ENCODE results near the gene GATA2. TPM values are rescaled to one million over a fixed set of nuclear protein-coding genes. Genes with fewer than 3 reads are reported as not detected.

Gene GATA2
- total RNA-seq, 1 donor from 2014 or later, result 0.10 TPM

- peaks cover 64% of the 10 kb centered on the region for H3K27me3 Mint-ChIP-seq (ENCODE audit: low read depth)
- H3K4me3 Mint-ChIP-seq (ENCODE audit: unreplicated experiment), result no peak overlapping the region
- H3K9me3 Mint-ChIP-seq (ENCODE audit: low read depth), result no peaks in the 10 kb centered on the region
- no peaks in the 10 kb centered on the region for H3K36me3 Mint-ChIP-seq (ENCODE audit: low read depth)
- no peak for TF ChIP-seq CTCF (IDR thresholded peaks at IDR 0.05)
- no peak for DNase-seq (ENCODE audit: low spot score)
- peaks cover 27% of the 10 kb centered on the region for H3K4me1 Mint-ChIP-seq (ENCODE audit: low read depth)
- H3K27ac Mint-ChIP-seq (ENCODE audit: unreplicated experiment), result no peak overlapping the region
Measured at GRCh38 chr3:128488636-128488990, 4.4 kb downstream of the GATA2 start.

- peaks cover 65% of the 10 kb centered on the region for H3K27me3 Mint-ChIP-seq (ENCODE audit: low read depth)
- DNase-seq (ENCODE audit: low spot score), result peak; percentile 92
- no peaks in the 10 kb centered on the region for H3K9me3 Mint-ChIP-seq (ENCODE audit: low read depth)
- peaks cover 31% of the 10 kb centered on the region for H3K4me1 Mint-ChIP-seq (ENCODE audit: low read depth)
- H3K27ac Mint-ChIP-seq (ENCODE audit: unreplicated experiment), result no peak overlapping the region
- peak overlapping the region; percentile 68 for H3K4me3 Mint-ChIP-seq (ENCODE audit: unreplicated experiment)
- no peaks in the 10 kb centered on the region for H3K36me3 Mint-ChIP-seq (ENCODE audit: low read depth)
- no peak for TF ChIP-seq CTCF (IDR thresholded peaks at IDR 0.05)
Measured at GRCh38 chr3:128487813-128488635, 5.0 kb downstream of the GATA2 start.

- H3K4me3 Mint-ChIP-seq (ENCODE audit: unreplicated experiment), result peak overlapping the region; percentile 68
- DNase-seq (ENCODE audit: low spot score), result no peak
- H3K36me3 Mint-ChIP-seq (ENCODE audit: low read depth), result no peaks in the 10 kb centered on the region
- no peak overlapping the region for H3K27ac Mint-ChIP-seq (ENCODE audit: unreplicated experiment)
- peaks cover 36% of the 10 kb centered on the region for H3K4me1 Mint-ChIP-seq (ENCODE audit: low read depth)
- H3K9me3 Mint-ChIP-seq (ENCODE audit: low read depth), result no peaks in the 10 kb centered on the region
- H3K27me3 Mint-ChIP-seq (ENCODE audit: low read depth), result peaks cover 68% of the 10 kb centered on the region
- no peak for TF ChIP-seq CTCF (IDR thresholded peaks at IDR 0.05)
Measured at GRCh38 chr3:128487538-128487812, 5.5 kb downstream of the GATA2 start.

- Mint-ChIP-seq H3K27ac (ENCODE audit: unreplicated experiment) (no peak overlapping the region), H3K27me3 (ENCODE audit: low read depth) (peaks cover 71% of the 10 kb centered on the region), H3K9me3 (ENCODE audit: low read depth) (no peaks in the 10 kb centered on the region)
Measured at GRCh38 chr3:128486681-128487537, 6.1 kb downstream of the GATA2 start.

More at GRCh38 chr3:128486681-128487537, 6.1 kb downstream of the GATA2 start:
- TF ChIP-seq CTCF (IDR thresholded peaks at IDR 0.05), result no peak
- H3K4me3 Mint-ChIP-seq (ENCODE audit: unreplicated experiment), result peak overlapping the region; percentile 68
- peaks cover 36% of the 10 kb centered on the region for H3K4me1 Mint-ChIP-seq (ENCODE audit: low read depth)
- peak; percentile 90 for DNase-seq (ENCODE audit: low spot score)
- no peaks in the 10 kb centered on the region for H3K36me3 Mint-ChIP-seq (ENCODE audit: low read depth)

Measured in chondrocyte (in vitro differentiated cells).